HepG2 (cell line): ENCODE measurements around the gene PRPF38A. TPM values are rescaled to one million over a fixed set of nuclear protein-coding genes. Genes with fewer than 3 reads are reported as not detected.

ENCODE experiments used
- AKAP8 ChIP-seq: sonication (generic); formaldehyde crosslinking; IDR thresholded peaks from 2 replicates; pipeline ENCODE4 v1.5.1; 2020; ENCODE audit warnings: mild to moderate bottlenecking, missing genetic modification reagents
- ATRX ChIP-seq: sonication (generic); formaldehyde crosslinking; IDR thresholded peaks from 2 replicates; pipeline ENCODE4 v1.4.0; 2020; ENCODE audit warnings: missing genetic modification reagents, borderline replicate concordance
- FLYWCH1 ChIP-seq: sonication (generic); formaldehyde crosslinking; IDR thresholded peaks from 2 replicates; pipeline ENCODE4 v1.8.1; 2023; ENCODE audit warnings: mild to moderate bottlenecking, missing genetic modification reagents
- FOSL1 ChIP-seq: sonication (generic); formaldehyde crosslinking; IDR thresholded peaks from 2 replicates; pipeline ENCODE4 v1.9.0; 2021; ENCODE audit warnings: missing genetic modification reagents, borderline replicate concordance
- FOXJ3 ChIP-seq: sonication (generic); formaldehyde crosslinking; IDR thresholded peaks from 2 replicates; pipeline ENCODE4 v1.4.0; 2020; ENCODE audit warnings: missing genetic modification reagents, mild to moderate bottlenecking, borderline replicate concordance
- GTF3A ChIP-seq: sonication (generic); formaldehyde crosslinking; conservative IDR thresholded peaks from 2 replicates; pipeline ENCODE4 v1.4.0; 2020; ENCODE audit warnings: mild to moderate bottlenecking, missing genetic modification reagents
- KLF11 ChIP-seq: IDR thresholded peaks from 2 replicates; pipeline ENCODE4 v1.6.1; 2016; ENCODE audit warnings: missing compliant biosample characterization
- KMT2A ChIP-seq: sonication (generic); formaldehyde crosslinking; IDR thresholded peaks from 2 replicates; pipeline ENCODE4 v1.4.0; 2020; ENCODE audit warnings: missing genetic modification reagents
- SIN3A ChIP-seq: IDR thresholded peaks from 2 replicates; pipeline ENCODE4 v1.6.1; 2011; ENCODE audit warnings: low read depth, mild to moderate bottlenecking, control low read depth, low read length, borderline replicate concordance
- SIX1 ChIP-seq: sonication (generic); formaldehyde crosslinking; IDR thresholded peaks from 2 replicates; pipeline ENCODE4 v1.4.0; 2020; ENCODE audit warnings: missing genetic modification reagents, borderline replicate concordance
- SP5 ChIP-seq: IDR thresholded peaks from 2 replicates; pipeline ENCODE4 v1.6.1; 2016; ENCODE audit warnings: low read depth, borderline replicate concordance
- SUZ12 ChIP-seq: fragments of 150-350 bp; IDR thresholded peaks from 2 replicates; pipeline ENCODE4 v1.6.1; 2014; ENCODE audit warnings: low read depth, low read length
- TBX2 ChIP-seq: sonication (generic); formaldehyde crosslinking; IDR thresholded peaks from 2 replicates; pipeline ENCODE4 v1.5.0; 2020; ENCODE audit warnings: missing genetic modification reagents, mild to moderate bottlenecking, borderline replicate concordance
- TCF7L2 ChIP-seq: IDR thresholded peaks from 2 replicates; pipeline ENCODE4 v1.6.1; 2011; ENCODE audit warnings: mild to moderate bottlenecking, low read depth, low read length, moderate library complexity
- TRIM24 ChIP-seq: sonication (generic); formaldehyde crosslinking; IDR thresholded peaks from 2 replicates; pipeline ENCODE4 v1.8.0; 2022; ENCODE audit warnings: mild to moderate bottlenecking, missing genetic modification reagents
- ZBTB46 ChIP-seq: sonication (generic); formaldehyde crosslinking; IDR thresholded peaks from 2 replicates; pipeline ENCODE4 v1.4.0; 2020; ENCODE audit warnings: mild to moderate bottlenecking, missing genetic modification reagents, borderline replicate concordance
- ZMYM3 ChIP-seq: sonication (generic); formaldehyde crosslinking; IDR thresholded peaks from 2 replicates; pipeline ENCODE4 v1.5.1; 2020; ENCODE audit warnings: mild to moderate bottlenecking, missing genetic modification reagents
- ZNF121 ChIP-seq: sonication (generic); formaldehyde crosslinking; IDR thresholded peaks from 2 replicates; pipeline ENCODE4 v1.5.0; 2020; ENCODE audit warnings: mild to moderate bottlenecking, missing genetic modification reagents
- ZNF253 ChIP-seq: sonication (generic); formaldehyde crosslinking; IDR thresholded peaks from 2 replicates; pipeline ENCODE4 v1.8.0; 2022; ENCODE audit warnings: mild to moderate bottlenecking, missing genetic modification reagents, borderline replicate concordance
- ZNF34 ChIP-seq: sonication (generic); formaldehyde crosslinking; IDR thresholded peaks from 2 replicates; pipeline ENCODE4 v1.4.0; 2020; ENCODE audit warnings: mild to moderate bottlenecking, missing genetic modification reagents, borderline replicate concordance
- ZNF383 ChIP-seq: sonication (generic); formaldehyde crosslinking; IDR thresholded peaks from 2 replicates; pipeline ENCODE4 v1.4.0; 2020; ENCODE audit warnings: missing genetic modification reagents, mild to moderate bottlenecking, borderline replicate concordance
- ZNF570 ChIP-seq: sonication (generic); formaldehyde crosslinking; IDR thresholded peaks from 2 replicates; pipeline ENCODE4 v1.4.0; 2020; ENCODE audit warnings: mild to moderate bottlenecking, missing genetic modification reagents, borderline replicate concordance
- ZSCAN22 ChIP-seq: sonication (generic); formaldehyde crosslinking; IDR thresholded peaks from 2 replicates; pipeline ENCODE4 v1.4.0; 2020; ENCODE audit warnings: mild to moderate bottlenecking, missing genetic modification reagents
- polyA plus RNA-seq, 8 experiments: library from polyadenylated mRNA; depleted of rRNA in 3 of 8; stranded (reverse) in 7 of 8; unstranded in 1 of 8; fragments of >200 nt; fragmentation: Illumina TruSeq in 4 of 8; extraction: Trizol in 4 of 8; gene quantifications; 2 replicates each; pipeline versions ENCODE4 v1.2.1 to v1.2.3, GENCODE V29; 2011 to 2016; ENCODE audit warnings: low read depth in 4 of 8, missing spikeins in 1 of 8, mixed read lengths in 1 of 8; ENCODE audit not compliant: insufficient read depth in 1 of 8
- total RNA-seq, 5 experiments: library from RNA; depleted of rRNA; stranded (reverse); fragments of >200 nt; fragmentation: Illumina TruSeq; extraction: Trizol; gene quantifications; 2 replicates each; pipeline ENCODE4 v1.2.3, GENCODE V29; 2016; ENCODE audit warnings: low read depth in 1 of 5
- TF ChIP-seq, protein P1 (sequence below): sonication (generic); formaldehyde crosslinking; IDR thresholded peaks from 2 replicates; pipeline ENCODE4 v1.5.0; 2020; ENCODE audit warnings: missing genetic modification reagents
- TF ChIP-seq, protein P2 (sequence below): IDR thresholded peaks from 2 replicates; pipeline ENCODE4 v1.6.1; 2016
- TF ChIP-seq, protein P3 (sequence below): sonication (generic); formaldehyde crosslinking; IDR thresholded peaks from 2 replicates; pipeline ENCODE4 v1.5.0; 2020; ENCODE audit warnings: mild to moderate bottlenecking, missing genetic modification reagents, moderate library complexity

The PRPF38A gene
- total and polyA plus RNA-seq, 2 of the 13 experiments (the other 11 are each of a cell fraction or from before 2014, with no cell fraction given), result 18.3 to 45.5 TPM

DNA sequence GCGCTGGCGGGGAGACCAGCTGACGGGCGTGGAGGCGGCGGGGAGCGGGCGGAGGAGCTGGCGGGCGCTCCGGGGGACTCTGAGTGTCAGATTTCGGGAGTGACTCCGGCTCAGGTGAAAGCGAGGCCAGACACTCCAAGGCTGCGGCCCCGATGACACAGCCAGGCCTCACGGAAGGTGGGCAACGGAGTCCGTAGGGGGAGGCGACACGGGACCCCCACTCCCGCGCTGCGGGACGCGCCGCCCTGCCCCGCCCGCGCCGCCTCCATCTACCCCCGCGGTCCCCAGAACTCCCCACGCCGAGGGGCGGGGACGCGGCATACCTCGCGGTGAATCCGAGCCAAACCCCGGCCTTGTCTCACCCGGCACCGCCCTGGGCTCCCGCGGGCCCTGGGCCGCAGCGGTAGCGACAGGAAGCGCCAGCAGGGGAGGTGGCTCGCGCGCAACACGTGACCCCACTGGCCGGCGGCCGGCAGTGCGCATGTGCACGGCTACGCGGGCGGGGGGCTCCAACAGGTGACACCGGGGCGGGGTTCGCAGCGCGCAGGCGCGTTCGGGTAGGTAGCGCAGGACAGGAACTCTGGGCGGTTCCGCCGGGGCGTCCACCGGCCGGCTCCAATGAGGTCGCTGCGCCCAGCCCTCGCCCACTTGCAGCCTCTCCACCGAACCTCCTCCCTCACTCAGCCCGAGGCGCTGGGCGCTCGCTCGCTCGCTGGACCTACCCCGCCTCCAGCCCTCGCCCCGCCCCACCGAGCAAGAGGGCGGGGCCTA is 38.5 kb upstream of the PRPF38A start, which contains the start of gene CC2D1B (continued):
- TF ChIP-seq ZSCAN22 (CRISPR knock-in tag) (no peak), TRIM24 (no peak), TBX2 (CRISPR knock-in tag) (peak; percentile 82), TCF7L2 (no peak), ATRX (no peak), ZBTB46 (CRISPR knock-in tag) (no peak), SIX1 (CRISPR knock-in tag) (no peak), FOXJ3 (CRISPR knock-in tag) (no peak), ZMYM3 (CRISPR knock-in tag) (no peak), GTF3A (no peak), SIN3A (peak; percentile 77; the same call in 1 of the 2 replicates), ZNF570 (CRISPR knock-in tag) (0 out of 2 replicates have a peak, but pooled peaks have one; percentile 49), ZNF34 (CRISPR knock-in tag) (no peak), KMT2A (CRISPR knock-in tag) (peak; percentile 69), AKAP8 (CRISPR knock-in tag) (no peak; the same call in 1 of the 2 replicates), ZNF121 (0 out of 2 replicates have a peak, but pooled peaks have one; percentile 11), SP5 (CRISPR knock-in tag) (peak; percentile 15; the same call in 1 of the 2 replicates), SUZ12 (no peak), FOSL1 (CRISPR knock-in tag) (peak; percentile 32; the same call in 1 of the 2 replicates), KLF11 (CRISPR knock-in tag) (no peak), ZNF383 (no peak), FLYWCH1 (CRISPR knock-in tag) (peak; percentile 71; the same call in 1 of the 2 replicates), ZNF253 (CRISPR knock-in tag) (no peak)
- TF ChIP-seq, protein P1, sequence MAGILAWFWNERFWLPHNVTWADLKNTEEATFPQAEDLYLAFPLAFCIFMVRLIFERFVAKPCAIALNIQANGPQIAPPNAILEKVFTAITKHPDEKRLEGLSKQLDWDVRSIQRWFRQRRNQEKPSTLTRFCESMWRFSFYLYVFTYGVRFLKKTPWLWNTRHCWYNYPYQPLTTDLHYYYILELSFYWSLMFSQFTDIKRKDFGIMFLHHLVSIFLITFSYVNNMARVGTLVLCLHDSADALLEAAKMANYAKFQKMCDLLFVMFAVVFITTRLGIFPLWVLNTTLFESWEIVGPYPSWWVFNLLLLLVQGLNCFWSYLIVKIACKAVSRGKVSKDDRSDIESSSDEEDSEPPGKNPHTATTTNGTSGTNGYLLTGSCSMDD (CRISPR knock-in tag), result no peak
- TF ChIP-seq, protein P2, sequence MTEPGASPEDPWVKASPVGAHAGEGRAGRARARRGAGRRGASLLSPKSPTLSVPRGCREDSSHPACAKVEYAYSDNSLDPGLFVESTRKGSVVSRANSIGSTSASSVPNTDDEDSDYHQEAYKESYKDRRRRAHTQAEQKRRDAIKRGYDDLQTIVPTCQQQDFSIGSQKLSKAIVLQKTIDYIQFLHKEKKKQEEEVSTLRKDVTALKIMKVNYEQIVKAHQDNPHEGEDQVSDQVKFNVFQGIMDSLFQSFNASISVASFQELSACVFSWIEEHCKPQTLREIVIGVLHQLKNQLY (CRISPR knock-in tag), result peak; percentile 65; the same call in 1 of the 2 replicates
- TF ChIP-seq, protein P3, sequence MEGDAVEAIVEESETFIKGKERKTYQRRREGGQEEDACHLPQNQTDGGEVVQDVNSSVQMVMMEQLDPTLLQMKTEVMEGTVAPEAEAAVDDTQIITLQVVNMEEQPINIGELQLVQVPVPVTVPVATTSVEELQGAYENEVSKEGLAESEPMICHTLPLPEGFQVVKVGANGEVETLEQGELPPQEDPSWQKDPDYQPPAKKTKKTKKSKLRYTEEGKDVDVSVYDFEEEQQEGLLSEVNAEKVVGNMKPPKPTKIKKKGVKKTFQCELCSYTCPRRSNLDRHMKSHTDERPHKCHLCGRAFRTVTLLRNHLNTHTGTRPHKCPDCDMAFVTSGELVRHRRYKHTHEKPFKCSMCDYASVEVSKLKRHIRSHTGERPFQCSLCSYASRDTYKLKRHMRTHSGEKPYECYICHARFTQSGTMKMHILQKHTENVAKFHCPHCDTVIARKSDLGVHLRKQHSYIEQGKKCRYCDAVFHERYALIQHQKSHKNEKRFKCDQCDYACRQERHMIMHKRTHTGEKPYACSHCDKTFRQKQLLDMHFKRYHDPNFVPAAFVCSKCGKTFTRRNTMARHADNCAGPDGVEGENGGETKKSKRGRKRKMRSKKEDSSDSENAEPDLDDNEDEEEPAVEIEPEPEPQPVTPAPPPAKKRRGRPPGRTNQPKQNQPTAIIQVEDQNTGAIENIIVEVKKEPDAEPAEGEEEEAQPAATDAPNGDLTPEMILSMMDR (CRISPR knock-in tag), result peak; percentile 21; the same call in 1 of the 2 replicates
